HCEC 1CT (cell line): ENCODE measurements around the gene SKI.

Source experiments
- DNase-seq: peaks from one replicate; pipeline ENCODE4 v3.0.0-alpha.2; 2017

The SKI gene

DNA sequence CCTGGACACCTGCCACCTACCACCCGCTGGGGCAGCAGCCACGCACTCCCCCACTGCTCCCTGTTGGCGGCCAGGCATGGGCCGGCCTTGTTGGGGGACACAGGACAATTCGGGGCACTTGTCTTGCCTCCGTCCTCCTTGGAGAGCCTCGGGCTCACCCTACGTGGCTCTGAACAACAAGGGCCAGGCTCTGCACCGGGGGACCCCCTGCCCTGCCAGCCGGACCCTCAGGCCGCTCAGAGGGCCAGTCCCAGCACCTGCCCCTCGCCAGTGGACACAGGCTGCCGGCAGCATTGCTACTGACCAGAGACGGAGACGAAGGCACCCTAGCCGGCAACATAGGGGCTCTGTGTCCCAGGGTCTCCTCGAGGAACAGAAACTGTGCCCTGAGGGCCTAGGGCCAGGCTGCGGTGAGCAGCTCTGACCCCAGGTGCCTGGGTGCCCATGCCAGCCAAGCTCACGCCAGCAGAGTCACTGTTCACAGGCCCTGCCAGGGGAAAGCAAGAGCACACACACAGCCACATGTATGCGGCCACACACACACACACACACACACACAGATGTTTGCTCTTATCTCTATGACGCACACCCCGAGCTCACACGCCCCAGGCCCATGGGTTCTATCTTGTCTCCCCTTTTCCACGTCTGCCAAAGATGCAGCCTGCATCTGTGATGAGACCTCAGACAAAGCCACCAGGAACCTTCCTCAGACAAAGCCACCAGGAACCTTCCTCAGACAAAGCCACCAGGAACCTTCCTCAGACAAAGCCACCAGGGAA is 117.4 kb downstream of the SKI start:
- no peak for DNase-seq

DNA sequence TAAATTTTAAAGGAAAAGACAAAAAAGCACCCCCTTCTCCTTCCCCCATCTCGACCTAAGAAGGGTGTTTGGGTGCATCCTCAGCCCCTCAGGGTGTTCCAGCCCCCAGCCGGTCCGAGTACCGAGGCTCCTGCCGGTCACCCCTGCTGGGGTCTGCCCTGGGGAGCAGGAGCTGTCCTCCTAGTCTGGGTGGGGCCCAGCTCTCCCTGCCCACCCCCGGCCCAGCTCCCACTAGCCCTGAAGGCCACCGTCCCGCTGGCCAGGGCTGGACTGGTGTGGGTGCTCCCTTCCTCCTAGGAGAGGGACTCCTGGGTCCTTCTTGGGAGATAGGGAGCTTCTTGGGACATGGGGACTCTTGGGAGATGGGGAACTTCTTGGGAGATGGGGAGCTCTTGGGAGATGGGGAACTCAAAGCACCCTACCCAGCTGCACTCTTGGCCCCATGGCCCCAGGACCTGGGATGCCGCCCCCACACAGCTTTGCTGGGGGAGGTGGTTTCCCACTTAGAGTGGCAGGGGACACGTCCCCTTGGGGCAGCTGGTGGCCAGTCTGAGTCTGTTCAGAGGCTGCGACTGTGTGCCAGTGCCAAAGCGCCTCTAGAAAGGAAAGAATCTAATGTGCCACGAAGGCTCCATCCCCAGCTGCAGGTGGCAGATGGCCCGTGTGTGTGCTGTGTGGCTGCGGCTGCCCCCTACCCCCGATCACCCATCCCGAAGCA is 118.7 kb downstream of the SKI start:
- no peak for DNase-seq

DNA sequence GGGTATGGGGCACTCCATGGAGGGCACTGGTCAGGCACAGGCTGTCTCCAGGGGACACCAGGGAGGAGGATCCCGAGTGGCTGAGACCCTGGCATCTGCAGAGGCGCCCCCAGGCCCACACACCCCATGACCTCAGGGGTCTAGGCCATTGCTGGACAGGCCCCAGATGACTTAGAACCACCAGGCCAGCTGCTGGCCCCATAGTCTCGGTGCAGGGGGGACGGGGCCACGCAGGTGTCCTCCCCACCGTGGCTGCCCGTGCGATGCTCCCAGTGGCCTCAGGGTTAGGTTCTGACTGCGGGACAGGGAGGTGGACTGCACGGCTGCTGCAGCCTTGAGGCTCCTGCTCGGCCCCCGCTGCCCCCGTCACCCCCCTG is 119.3 kb downstream of the SKI start:
- no peak for DNase-seq

DNA sequence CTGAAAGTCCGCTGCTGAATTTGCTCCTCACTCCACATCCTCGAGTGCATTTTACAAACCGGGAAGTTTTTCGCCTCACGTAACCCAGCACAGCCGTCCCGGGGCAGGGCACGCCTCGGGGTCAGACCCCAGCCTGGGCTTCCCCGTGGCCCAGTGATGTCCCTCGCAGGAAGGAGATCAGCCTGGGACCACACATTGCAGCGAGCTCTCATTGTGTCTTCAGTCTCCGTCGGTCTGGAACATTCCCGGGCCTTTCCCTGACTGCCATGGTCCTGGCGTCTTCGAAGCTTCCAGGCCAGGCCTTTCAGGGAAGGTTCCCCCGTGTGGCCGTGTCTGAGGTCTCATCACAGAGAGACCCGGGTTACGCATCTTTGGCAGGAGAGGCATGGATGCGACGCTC is 119.8 kb downstream of the SKI start:
- no peak for DNase-seq

DNA sequence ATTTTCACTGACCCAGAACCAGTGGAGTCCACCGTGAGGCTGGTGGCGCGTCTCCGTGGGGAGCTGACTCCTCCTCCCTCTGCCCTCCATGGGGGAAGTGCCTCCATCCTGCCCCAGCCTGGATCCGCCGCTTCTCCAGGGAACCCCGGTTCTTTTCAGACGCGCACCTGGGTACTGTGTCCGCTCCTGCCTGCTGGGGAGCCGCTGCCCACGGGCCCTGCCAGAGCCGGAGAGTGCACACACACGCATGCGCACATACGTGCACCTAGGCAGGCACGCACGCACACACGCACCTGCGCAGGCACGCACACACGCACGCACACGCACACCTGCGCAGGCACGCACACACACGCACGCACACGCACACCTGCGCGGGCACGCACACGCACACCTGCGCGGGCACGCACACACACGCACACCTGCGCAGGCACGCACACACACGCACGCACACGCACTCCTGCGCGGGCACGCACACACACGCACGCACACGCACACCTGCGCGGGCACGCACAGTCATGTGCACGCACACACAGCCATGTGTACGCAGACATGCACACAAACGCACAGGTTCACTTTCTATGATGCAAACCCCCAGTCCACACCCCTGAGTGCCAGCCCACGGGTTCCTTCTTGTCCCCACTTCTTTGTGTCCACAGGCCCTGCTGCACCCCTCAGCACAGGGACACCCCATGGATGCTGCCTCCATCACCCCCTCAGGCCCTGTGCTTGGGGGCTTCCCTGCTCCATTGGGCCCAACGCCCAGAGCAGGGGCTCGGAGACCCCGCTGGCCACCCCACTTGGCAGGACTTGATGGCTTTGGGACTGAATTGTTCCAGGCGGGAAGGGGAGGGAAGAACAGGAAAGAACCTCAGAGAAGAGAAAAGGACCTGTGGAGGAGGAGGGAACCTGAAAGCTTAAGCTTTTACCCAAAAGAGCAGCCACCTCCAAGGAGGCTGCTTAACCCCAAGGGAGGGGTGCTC is 120.5 kb downstream of the SKI start:
- no peak for DNase-seq

DNA sequence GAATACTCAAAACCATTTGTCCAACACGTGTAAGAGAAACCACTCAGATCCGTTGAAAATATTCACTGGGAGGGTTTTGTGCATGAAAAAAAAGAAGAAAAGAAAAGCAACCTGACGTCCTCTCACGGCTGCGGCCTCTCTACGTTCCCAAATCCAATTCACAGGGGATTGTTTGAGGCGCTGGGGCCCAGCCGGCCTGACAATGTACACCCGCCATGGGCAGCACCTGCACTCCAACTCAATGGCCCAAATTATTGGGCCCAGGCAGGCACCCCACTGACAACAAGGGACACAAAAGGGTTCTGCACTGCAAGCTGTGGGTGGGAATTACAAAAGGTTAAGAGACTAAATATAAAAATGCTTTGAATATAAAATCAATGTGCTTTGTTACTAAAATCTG is 121.7 kb downstream of the SKI start:
- DNase-seq, result no peak

DNA sequence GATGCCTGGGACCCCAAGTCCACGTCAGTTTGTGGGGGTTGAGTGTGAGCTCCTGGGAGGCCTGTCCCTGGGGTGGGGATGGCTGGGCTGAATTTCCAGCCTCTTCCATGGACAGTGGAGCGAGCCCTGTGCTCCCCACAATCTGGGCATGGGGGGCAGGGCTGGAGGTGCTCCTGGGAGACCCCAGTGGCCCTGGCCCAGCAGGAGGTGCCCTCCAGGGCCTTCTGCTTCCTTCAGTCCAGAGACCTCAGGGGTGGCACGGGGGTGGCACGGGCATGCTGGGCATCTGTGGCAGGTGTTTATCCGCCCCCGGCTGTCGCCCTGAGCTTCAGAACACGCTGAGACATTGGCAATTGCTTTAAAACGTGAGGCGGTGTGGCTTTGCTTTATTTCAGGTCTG is 122.4 kb downstream of the SKI start:
- no peak for DNase-seq

DNA sequence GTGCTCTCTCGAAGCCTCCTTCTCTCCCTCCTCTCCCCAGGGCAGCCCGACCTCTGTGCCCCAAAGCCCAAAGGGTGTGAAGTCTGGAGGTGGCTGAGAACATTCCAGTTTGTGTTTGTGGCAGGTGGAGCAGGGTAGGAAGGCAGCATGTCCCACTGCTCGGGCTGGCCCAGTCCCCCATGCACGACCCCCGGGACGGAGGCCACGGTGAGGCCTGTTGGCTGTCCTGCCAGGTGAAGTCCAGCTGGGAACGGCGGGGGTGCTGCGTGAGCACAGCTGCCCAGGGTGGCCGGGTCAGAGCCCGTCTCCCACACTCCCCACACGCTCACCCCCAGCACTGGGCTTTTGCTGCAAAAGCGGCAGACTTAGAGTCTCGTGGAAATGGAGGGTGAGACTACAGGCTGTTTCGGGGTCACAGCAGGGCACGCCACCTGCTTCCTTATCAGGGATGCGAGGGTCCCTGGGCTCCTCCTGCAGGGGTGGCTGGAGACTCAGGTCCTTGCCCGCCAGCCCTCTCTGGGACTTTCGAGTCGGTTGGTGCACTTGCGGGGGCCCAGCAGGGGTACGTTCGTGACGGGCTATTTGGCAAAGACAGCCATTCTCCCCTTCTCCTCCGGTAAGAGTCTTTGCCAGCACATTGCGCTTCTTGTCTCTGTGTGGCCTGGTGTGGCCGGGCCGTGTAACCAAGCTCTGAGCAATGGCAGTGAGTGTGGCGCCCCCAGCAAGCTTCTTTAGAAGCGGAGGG is 123.0 kb downstream of the SKI start:
- DNase-seq, result no peak

DNA sequence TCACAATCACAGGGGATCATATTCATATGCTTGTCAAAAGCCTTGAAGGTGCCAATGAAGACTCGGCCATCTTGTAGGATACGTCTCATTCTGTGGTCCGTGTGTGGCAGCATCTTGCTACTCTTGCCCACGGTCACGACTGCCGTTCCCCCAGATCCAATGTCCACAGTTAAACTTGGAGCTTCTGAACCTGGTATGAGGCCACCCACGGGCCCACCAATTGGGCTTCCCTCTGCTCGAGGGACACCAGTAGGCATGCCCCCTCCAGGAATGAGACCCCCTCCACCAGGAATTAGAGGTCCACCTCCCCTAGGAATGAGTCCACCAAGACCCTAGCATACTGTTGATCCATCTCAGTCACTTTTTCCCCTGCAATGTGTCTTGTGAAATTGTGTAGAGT is 123.6 kb downstream of the SKI start:
- DNase-seq, result no peak

DNA sequence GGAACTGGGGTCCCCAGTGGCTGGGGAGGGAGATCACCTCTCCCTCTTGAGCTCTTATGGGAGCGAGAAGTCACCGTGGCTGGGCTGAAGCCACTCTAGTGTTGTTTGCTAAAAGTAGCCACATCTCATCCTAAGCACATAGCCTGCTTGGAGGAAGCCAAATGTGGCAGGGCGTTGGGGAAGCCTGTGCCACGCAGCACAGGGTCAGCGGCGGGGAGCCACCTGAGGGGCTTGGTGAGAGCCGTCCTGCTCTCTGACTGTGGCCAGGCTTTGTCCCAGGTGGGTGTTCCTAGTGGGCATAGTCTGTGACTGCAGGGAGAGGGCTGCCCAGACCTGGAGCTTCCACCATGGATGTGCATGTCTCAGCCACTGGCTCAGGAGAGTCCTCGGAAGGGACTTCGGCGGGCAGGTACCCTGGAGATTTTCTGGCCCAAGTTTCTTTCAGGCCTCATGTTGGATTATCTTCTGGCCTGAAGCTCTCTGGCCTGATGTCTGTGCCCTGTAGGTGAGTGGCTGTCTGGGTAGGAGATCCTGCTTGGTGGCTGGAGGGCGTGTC is 124.3 kb downstream of the SKI start:
- DNase-seq, result no peak

DNA sequence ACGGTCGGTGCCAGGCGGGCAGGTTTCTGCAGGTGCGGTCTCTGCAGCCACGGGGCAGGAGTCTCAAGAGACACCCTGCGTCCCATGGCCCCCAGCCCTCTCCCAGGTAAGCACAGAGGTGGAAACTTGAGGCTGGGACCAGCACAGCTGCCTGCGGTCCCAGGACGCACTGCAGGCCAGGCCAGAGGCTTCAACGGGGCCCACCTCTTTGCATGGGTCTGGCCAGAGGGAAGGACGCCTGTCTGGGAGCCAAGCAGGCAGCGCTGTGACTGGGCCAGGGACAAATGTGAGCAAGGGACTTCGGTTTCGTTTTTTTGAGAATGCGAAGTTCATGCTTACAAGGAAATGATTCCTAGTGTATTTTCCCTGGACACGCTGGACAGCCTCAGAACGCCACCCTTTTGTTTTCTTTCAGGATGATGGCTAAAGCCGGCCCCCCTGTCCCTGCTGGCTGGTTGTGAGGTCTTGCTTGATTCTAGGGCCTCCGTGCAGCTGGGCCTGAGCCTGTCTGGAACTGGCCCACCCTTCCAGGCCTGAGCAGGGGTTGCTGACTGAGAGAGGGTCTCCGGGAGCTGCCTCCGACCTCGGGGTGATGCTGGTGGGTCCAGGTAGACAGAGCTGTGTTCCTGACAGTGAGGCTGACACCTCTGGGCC is 124.9 kb downstream of the SKI start:
- no peak for DNase-seq

DNA sequence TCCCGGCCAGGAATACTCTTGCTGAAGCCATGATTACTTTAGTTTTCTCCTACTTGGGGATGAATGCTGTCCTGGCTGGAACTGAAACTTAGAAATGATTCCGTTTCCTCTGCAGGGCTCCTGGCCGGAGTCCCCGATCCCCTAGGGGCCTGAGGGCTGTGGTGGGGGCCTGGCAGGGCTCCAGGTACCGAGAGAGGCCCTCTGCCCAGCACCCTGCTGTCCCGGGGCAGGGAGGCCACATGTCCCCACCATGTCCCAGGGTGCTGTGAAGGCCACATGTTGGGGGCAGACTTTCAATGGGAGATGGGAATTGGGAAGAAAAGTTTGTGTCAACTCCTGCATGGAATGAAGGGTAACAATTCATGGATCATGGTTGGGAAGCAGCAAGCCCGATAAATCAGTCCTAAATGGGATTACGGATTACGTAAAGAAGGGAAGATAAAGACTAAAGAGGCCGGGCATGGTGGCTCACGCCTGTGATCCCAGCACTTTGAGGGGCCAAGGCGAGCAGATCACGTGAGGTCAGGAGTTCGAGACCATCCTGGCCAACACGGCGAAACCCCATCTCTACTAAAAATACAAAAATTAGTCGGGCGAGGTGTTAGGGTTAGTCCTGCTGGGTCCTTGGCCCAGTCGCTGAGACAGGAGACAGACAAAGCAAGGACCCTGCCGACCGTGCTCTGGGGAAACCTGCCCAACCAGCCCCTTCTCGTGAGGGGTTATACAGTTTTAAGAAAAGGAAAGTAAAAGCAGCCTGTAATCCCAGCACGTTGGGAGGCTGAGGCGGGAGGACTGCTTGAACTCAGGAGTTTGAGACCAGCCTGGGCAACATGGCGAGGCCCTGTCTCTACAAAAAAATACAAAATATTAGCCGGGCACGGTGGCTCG is 125.7 kb downstream of the SKI start:
- DNase-seq, result no peak

DNA sequence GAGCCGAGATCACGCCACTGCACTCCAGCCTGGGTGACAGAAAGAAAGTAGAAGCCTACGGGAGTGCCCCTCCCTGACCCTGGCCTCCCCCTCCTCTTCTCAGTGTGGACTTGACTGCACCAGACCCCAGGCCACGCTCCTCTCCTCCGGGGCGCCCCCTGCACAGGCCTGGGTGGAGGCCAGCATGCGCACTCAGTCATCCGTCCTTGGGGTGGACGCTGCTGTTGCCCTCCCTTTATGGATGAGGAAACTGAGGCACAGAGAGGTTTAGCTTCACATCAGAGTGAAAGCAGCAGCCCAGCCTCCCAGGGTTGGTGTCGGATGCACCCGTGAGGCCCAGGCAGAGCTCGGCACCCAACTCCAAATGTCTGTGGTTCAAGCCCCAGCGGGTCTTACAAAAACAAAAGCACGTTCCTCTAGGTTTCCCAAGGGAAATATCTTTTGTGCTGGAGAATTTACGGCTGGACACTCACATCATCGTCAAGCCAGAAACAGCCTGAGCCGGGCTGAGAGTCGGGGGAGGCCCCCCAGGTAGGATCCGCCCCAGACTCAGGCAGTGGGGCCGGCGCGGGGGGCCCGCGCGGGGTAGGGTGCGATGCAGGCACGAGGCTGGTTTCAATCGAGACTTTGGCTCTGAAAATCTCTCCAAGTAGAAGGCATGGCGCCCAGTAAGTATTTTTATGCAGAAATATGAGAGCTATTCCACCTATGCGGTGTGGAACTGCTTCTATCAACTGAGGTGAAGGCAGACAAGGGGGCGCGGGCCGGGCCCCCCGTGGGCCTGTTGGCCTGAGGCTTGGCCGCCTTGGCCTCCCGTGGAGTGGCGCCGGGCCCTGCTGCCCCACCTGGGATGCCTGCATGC is 126.6 kb downstream of the SKI start:
- no peak for DNase-seq

DNA sequence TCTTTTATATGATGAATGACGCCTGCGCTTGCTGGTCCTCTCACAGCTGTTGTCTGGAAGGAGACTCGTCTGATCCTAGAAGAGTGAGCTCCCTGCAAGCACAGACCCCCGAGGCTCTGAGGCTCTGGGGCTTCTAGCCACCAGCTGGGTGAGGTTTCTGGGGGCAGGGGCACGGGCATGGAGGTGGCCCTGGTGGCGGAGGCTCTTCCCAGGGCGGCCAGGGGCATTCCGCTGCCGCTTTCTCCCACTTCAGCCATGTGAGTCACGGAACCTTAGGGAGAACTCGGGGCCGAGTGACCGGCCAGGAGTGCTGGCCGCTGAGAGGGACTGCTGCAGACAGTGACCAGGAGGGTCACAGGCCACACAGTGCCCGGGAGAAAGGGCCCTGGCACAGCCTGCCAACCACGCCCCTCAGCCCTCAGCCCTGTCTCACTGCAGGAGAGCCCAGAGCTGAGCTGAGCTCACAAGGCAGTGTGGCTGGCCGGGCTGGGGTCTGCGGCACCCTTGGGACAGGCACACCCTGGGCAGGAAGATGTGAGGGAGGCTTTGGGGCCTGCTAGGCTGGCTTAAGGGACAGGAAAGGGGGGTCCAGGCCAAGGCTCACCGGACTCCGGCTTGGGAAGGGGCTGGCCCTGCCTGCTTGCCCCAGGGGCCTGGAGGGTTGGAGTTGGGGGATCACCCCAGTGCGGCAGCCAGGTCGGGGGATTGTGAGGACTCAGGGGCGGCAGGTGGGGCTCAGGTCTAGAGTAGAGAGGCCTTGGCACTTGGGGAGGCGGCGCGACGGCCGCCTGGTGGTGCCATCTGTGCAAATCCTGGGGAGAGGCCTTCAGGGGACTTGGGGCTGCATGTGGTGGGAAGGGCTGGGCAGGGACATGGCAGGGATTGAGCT is 127.5 kb downstream of the SKI start:
- DNase-seq, result no peak

DNA sequence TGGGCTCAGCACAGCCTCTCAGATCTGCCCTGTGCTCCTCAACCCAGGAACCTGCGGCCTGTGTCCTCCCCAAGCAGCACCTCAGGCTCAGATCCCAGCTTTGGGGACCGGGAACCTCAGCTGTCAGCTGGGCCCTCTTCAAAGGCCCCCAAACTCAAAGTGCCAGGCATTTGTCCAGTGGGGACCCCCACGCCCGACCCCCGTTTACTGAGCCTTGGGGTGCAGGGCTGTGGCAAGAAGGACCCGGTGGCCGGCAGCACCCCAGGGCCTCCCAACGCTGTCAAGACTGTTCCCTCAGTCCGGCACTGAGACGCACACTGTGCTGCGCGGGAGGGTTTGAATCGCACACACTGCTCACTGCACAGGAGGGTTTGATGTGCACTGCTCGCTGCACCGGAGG is 128.3 kb downstream of the SKI start:
- no peak for DNase-seq

DNA sequence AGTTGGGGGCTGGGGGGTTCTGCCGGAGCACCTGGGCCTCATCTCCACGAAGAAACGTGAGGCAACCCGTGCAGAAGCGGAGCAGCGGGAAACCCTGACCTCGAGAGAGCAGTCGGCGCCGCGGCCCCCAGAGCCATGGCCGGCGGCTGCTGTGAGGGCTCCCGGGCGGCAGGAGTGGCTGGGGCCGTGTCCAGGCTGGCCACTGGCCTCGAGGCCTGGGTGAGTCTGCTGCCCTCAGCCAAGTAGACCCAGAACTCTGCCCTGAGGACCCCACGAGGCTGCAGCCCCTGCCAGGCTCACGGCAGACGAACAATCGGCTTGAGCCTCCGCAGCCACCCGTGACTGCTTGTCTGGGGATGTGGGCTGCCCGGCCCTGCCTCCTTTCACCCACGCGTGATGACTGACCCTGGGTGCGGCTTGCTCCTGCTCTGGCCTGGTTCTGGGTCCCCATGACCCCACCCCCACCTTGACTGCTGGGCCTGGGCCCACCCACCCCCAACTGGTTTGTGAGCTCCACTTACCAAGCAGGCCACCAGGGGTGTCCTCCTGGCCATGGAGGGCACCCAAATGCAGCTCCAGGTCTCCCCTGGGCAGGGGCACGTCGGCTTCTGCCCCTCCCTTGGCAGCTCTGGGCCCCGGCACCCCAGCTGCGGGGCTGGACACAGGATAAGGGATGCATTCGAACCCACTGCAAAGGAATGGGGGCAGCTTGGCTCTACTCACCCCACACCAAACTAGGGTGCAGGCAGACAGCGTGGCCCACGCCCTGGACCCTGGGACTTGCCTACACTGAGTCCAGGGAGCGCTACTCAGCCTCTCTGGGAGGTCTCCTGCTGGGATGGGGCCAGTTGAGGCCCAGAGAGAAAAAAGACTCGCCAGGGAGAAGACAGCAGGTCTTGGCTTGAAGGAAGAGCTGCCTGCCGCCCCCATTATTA is 129.1 kb downstream of the SKI start:
- no peak for DNase-seq

DNA sequence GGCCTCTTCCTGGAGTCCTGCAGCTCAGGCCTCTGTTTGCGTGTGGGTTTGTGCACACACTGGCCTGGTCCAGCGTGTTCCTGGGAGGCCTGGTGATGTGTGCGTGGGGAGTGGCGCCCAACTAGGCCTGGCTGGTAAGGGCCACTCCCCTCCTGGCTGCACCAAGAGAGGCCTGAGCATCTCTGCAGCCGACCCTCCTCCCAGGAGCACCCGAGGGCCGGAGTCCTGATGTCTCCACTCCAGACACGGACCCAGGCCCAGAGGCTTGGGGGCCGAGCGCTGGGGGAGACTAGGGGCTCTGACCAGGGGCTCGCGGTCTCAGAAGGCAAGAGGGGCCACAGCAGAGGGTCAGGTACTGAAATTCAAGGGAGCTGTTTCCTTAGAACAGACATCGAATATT is 130.0 kb downstream of the SKI start:
- no peak for DNase-seq
